ENCODE data around the gene KHDRBS1. TPM values are rescaled to one million over a fixed set of nuclear protein-coding genes. Genes with fewer than 3 reads are reported as not detected.

Gene KHDRBS1
- total RNA-seq, 1 experiment from 2014 or later, result 267 TPM

- H3K4me3 Mint-ChIP-seq, result no peak overlapping the region
- Histone ChIP-seq H3K23me2 (ENCODE audit: insufficient read length, low read depth, low read length, poor library complexity, severe bottlenecking) (no peaks in the 10 kb centered on the region), H4K20me1 (ENCODE audit: control insufficient read depth, insufficient read depth, insufficient read length) (no peaks in the 10 kb centered on the region), H3K9me3 (ENCODE audit: control insufficient read depth, low read depth, low read length) (no peaks in the 10 kb centered on the region), H3K79me2 (ENCODE audit: insufficient read depth, low read length) (no peaks in the 10 kb centered on the region), H3K4ac (ENCODE audit: low read depth, low read length) (no peak overlapping the region), H3K27me3 (ENCODE audit: insufficient read depth, low read length) (no peaks in the 10 kb centered on the region), H3K9ac (ENCODE audit: extremely low read depth, insufficient read length, low read length) (no peak overlapping the region), H2AFZ (ENCODE audit: low read length) (no peak overlapping the region), H3K79me1 (ENCODE audit: insufficient read depth, low read depth, low read length, poor library complexity, severe bottlenecking) (no peaks in the 10 kb centered on the region), H3K18ac (ENCODE audit: insufficient read length, low read depth, low read length) (no peak overlapping the region), H3K56ac (ENCODE audit: insufficient read length, low read depth, low read length) (no peak overlapping the region), H3K23ac (ENCODE audit: insufficient read length, low read depth, low read length) (no peak overlapping the region), H3K4me1 (ENCODE audit: insufficient read depth, low read length) (no peaks in the 10 kb centered on the region), H3K27ac (ENCODE audit: insufficient read length, low read depth, low read length) (no peak overlapping the region), H3K14ac (ENCODE audit: insufficient read depth, low read length) (no peak overlapping the region), H2BK12ac (ENCODE audit: insufficient read length, low read depth, low read length) (no peak overlapping the region), H2BK120ac (ENCODE audit: low read depth, low read length, poor library complexity, severe bottlenecking) (no peak overlapping the region), H2BK15ac (ENCODE audit: low read depth, low read length) (no peak overlapping the region), H4K8ac (replicated peaks; ENCODE audit: insufficient read length, low read depth, low read length) (no peak overlapping the region), H2BK20ac (ENCODE audit: low read depth, low read length, poor library complexity, severe bottlenecking) (no peak overlapping the region), H3T11ph (ENCODE audit: low read length) (no peak overlapping the region), H4K91ac (ENCODE audit: insufficient read length, low read depth, low read length) (no peak overlapping the region), H3K4me2 (ENCODE audit: insufficient read depth, insufficient read length, low read length) (no peak overlapping the region), H2BK5ac (ENCODE audit: insufficient read length, low read length) (no peak overlapping the region), H2AK5ac (ENCODE audit: insufficient read length, low read length) (no peak overlapping the region), H4K5ac (ENCODE audit: insufficient read length, low read depth, low read length) (no peak overlapping the region)
- peaks cover 46 to 67% (median 50%) of the 10 kb centered on the region in 3 experiments; a peak in 6 of 7 replicates for H3K36me3 Mint-ChIP-seq (ENCODE audit: insufficient read depth in 1 of 3, low read depth in 3 of 3)
- no peaks in the 10 kb centered on the region for H3K9me3 Mint-ChIP-seq
- no peaks in the 10 kb centered on the region for H3K27me3 Mint-ChIP-seq (ENCODE audit: low read depth)
- no peak overlapping the region; a peak in 1 of 7 replicates for H3K27ac Mint-ChIP-seq
- no CpG with 5 or more reads among the region's 5 CpGs for WGBS (ENCODE audit: extremely low coverage, insufficient read length, low lambda C conversion rate)
- TF ChIP-seq CTCF (conservative IDR thresholded peaks at IDR 0.05), result no peak
- H3K4me1 Mint-ChIP-seq, result no peaks in the 10 kb centered on the region
- no peak for DNase-seq
These were observed 28.7 kb downstream of the KHDRBS1 start for GRCh38 chr1:32042330-32042729.

Data from H9 (cell line).